NCI-H510A (cell line): ENCODE results near the gene DZANK1.
"Not testable (repeated sequence)": the region's sequence is repeated elsewhere in the genome, so short reads cannot be mapped to it uniquely, and the experiment has no call there.

ENCODE experiments used
- DNase-seq: peaks from one replicate; lab custom pipeline; 2025; lab: John Stamatoyannopoulos, UW

DZANK1 gene

DNA sequence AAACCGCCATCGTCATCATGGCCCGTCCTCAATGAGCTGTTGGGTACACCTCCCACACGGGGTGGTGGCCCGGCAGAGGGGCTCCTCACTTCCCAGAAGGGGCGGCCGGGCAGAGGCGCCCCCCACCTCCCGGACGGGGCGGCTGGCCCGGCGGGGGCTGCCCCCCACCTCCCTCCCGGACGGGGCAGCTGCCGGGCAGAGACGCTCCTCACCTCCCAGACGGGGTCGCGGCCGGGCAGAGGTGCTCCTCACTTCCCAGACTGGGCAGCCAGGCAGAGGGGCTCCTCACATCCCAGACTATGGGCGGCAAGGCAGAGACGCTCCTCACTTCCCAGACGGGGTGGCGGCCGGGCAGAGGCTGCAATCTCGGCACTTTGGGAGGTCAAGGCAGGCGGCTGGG lies 91.3 kb downstream of the DZANK1 start:
- DNase-seq: not testable (repeated sequence)

DNA sequence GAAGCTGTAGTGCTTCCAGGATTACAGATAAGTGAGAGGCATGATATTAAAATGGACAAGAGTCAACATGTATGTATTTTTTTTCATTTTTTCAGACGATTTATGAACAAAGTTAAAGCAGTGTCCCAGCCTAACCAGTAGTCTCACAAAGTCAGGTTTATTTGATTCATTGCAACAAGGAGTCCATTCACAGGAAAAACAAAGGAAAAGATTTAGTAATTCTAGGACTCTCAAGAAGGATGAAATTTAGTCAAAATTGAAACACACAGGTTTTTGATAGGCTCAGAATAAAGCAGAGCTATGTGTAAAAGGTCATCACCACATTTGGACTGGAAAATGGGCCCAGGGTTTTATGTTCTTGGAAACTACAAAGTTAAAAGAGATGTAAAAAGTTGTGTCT lies 94.5 kb downstream of the DZANK1 start:
- DNase-seq: no peak

DNA sequence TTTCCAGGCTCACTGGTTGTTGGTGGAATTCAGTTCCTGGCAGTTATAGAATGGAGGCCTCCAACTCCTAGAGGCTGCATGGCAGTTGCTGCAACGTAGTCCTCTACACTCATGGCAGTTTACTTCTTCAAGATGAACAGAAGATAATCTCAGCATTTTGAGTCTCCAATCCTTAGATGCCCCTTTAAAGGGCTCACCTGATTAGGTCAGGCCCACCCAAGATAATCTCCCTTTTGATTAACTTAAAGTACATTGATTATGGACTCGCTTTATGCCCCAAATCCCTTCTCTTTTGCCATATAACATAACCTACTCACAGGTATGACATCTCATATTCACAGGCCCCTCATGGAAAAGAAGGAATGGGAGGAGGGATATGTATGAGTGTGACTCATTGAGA lies 102.1 kb downstream of the DZANK1 start:
- no peak for DNase-seq

DNA sequence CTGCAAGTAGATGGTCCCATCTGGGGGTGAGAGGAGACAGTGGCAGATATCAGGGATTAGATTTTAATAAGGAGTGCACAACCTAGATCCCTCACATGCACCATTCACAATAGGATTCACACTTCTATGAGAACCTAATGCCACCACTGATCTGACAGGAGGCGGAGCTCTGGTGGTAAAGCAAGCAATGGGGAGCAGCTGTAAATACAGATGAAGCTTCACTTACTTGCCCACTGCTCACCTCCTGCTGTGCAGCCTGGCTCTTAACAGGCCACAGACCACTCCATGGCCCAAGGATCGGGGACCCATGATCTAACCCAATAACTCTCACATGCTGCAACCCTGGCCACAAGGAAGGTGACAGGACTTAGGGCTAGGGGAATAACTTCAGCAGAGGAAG lies 103.1 kb downstream of the DZANK1 start:
- DNase-seq: no peak

DNA sequence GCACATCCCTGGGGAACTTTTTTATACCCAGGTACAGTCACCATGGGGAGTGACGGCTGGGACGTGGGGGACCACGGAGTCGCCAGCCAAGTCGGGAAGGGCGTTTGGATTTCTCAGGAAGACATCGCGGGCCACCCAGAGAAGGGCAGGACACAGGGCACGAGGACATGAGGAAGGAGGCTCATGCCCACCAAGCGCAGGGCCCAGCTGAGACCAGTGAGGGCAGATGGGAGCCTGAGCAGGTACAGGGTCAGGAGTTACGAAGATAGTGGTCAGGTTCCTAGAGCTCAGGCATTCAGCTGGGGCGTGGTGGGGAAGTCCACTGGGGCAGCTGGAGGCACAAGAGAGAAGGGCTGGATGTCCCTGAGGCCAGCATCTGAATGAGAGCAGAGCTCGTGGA lies 103.9 kb downstream of the DZANK1 start:
- no peak for DNase-seq

DNA sequence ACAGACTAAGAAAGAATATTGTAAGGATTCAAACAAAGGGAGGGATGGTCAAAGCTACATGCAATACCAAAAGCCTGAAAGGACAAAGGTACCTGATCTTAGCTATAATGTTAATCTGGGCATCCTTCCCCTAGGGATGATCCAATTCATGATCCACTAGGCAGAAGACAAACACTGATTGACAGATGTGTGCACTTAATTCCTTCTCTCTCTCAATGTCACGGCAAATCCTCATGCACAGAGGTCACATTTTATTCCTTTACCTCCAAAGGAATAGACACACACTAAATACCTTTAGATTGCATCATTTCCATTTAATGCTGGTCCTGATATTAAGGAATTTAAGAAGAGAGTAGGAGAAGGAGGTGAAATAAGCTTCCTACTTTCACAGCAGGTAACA lies 105.2 kb downstream of the DZANK1 start:
- DNase-seq: no peak

DNA sequence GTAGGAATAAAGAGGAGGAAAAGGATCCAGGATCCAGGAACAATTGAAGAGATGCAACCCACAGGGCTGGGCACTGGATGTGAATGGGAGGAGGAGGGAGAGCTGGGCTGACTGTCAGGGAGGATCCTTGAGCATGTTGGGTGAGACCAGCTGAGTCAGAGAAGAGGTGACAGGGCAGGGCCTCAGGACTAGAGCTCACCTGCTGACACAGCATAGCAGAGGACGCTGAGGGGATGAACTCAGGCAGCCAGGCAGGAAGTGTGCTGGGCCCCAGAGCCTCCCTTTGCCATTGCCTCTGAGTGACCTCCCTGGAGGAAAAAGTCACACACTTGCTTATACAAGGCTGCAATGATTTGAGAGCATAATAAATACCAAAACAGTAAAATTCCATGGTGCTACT lies 106.2 kb downstream of the DZANK1 start:
- DNase-seq: no peak

DNA sequence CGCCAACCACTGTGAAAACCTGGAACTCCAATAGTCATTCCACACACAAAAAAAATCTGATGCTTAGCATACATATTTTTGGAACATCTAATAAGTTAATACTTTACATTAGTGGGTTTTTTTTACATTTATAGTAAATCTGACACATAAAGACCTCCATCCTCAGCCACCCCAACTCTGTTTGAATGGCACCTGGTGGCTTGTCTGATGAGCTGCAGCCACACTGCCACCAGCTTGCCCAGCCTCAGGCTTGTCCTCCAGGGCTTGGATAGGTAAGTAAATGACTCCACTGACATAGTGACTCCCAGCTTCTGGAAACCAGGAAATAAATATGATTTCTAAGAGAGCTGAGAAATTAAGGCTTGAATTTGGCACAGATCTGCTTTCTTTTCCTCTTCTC lies 107.0 kb downstream of the DZANK1 start:
- DNase-seq: no peak

DNA sequence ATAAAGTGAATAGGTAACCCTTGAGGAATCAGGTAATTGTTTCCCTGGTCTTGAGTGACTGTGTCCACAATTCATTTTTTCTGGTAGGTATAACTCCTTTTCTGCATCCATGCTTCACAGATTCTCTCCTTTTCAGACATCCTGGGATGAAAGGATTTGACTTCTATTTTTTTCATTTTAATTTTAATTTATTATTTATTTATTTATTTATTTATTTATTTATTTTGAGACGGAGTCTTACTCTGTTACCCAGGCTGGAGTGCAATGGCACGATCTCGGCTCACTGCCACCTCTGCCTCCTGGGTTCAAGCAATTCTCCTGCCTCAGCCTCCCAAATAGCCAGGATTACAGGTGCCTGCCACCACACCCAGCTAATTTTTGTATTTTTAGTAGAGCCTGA lies 117.1 kb downstream of the DZANK1 start:
- DNase-seq: not testable (repeated sequence)
